NB4 (cell line): ENCODE results near the gene FCSK.

ENCODE experiments used
- CTCF ChIP-seq: IDR thresholded peaks from one replicate; pipeline ENCODE4 v1.5.1; 2012; ENCODE audit warnings: low read depth, low read length
- MAX ChIP-seq: IDR thresholded peaks from 2 replicates; pipeline ENCODE4 v1.6.1; 2011; ENCODE audit warnings: low read depth, low read length
- MYC ChIP-seq: IDR thresholded peaks from 2 replicates; pipeline ENCODE4 v1.6.1; 2011; ENCODE audit warnings: low read depth, low read length
- POLR2A ChIP-seq: IDR thresholded peaks from 2 replicates; pipeline ENCODE4 v1.6.1; 2011; ENCODE audit warnings: mild to moderate bottlenecking; ENCODE audit not compliant: insufficient read length; ENCODE audit errors: extremely low read depth

- TF ChIP-seq CTCF (no peak), MYC (no peak), POLR2A (no peak), MAX (no peak)
These were observed 43.7 kb upstream of the FCSK start for GRCh38 chr16:70410734-70411133.
